Measurements from ENCODE around the gene ITGA6. TPM values are rescaled to one million over a fixed set of nuclear protein-coding genes. Genes with fewer than 3 reads are reported as not detected.
A peak's percentile ranks its signal among the peaks of the same experiment; 100 is the strongest.

The ITGA6 gene
- total and polyA plus RNA-seq, 7 donors: 8.4 to 66.5 (median 14.0) TPM

- no peaks in the 10 kb centered on the region for H3K27me3 ChIP-seq
- 90 to 92% methylated on average over 1 of the region's 1 CpG for WGBS, 2 donors
- no peaks in the 10 kb centered on the region for H3K9me3 ChIP-seq
- H3K4me3 ChIP-seq: no peak overlapping the region
- no peak for DNase-seq
- no peak overlapping the region for H3K27ac ChIP-seq
- H3K4me1 ChIP-seq: no peaks in the 10 kb centered on the region
- intact Hi-C loops (cut with DNase I): no loop called here
- TF ChIP-seq CTCF (IDR thresholded peaks at IDR 0.05) (no peak), POLR2AphosphoS5 (IDR thresholded peaks at IDR 0.05) (no peak), EP300 (IDR thresholded peaks at IDR 0.05) (no peak), POLR2A (IDR thresholded peaks at IDR 0.05) (no peak)
- no peaks in the 10 kb centered on the region for H3K36me3 ChIP-seq
Observed at GRCh38 chr2:172404824-172405223, 22.6 kb upstream of the ITGA6 start.

- Histone ChIP-seq H3K4me1 (no peaks in the 10 kb centered on the region), H3K4me3 (no peak overlapping the region), H3K27me3 (no peaks in the 10 kb centered on the region), H3K27ac (no peak overlapping the region), H3K9me3 (no peaks in the 10 kb centered on the region), H3K36me3 (no peaks in the 10 kb centered on the region)
- intact Hi-C loops (cut with DNase I): no loop called here
- DNase-seq: no peak
- WGBS, 2 donors: 76 to 97% methylated on average over 4 of the region's 4 CpGs
- no peak for TF ChIP-seq POLR2A (IDR thresholded peaks at IDR 0.05)
- TF ChIP-seq POLR2AphosphoS5 (IDR thresholded peaks at IDR 0.05): no peak
- TF ChIP-seq CTCF (IDR thresholded peaks at IDR 0.05): no peak
- no peak for TF ChIP-seq EP300 (IDR thresholded peaks at IDR 0.05)
Observed at GRCh38 chr2:172405673-172406072, 21.7 kb upstream of the ITGA6 start.

- no peak for DNase-seq
- Histone ChIP-seq H3K27me3 (no peaks in the 10 kb centered on the region), H3K36me3 (no peaks in the 10 kb centered on the region), H3K27ac (peak overlapping the region in 1 of 4 donors; percentile 11), H3K9me3 (no peaks in the 10 kb centered on the region), H3K4me1 (no peaks in the 10 kb centered on the region), H3K4me3 (no peak overlapping the region)
- 35 to 58% methylated on average over 4 of the region's 4 CpGs for WGBS, 2 donors
- intact Hi-C loops (cut with DNase I): no loop called here
- TF ChIP-seq EP300 (IDR thresholded peaks at IDR 0.05) (no peak), POLR2A (IDR thresholded peaks at IDR 0.05) (no peak), POLR2AphosphoS5 (IDR thresholded peaks at IDR 0.05) (no peak), CTCF (IDR thresholded peaks at IDR 0.05) (no peak)
Observed at GRCh38 chr2:172408143-172408766, 19.1 kb upstream of the ITGA6 start.

- no peaks in the 10 kb centered on the region for H3K4me1 ChIP-seq
- no peaks in the 10 kb centered on the region for H3K36me3 ChIP-seq
- H3K9me3 ChIP-seq: no peaks in the 10 kb centered on the region
- intact Hi-C loops (cut with DNase I): no loop called here
- no peak for DNase-seq
- peak overlapping the region in 1 of 4 donors; percentile 11 for H3K27ac ChIP-seq
- H3K4me3 ChIP-seq: no peak overlapping the region
- H3K27me3 ChIP-seq: no peaks in the 10 kb centered on the region
- no peak for TF ChIP-seq POLR2AphosphoS5 (IDR thresholded peaks at IDR 0.05)
- TF ChIP-seq CTCF (IDR thresholded peaks at IDR 0.05): no peak
- no peak for TF ChIP-seq POLR2A (IDR thresholded peaks at IDR 0.05)
- no peak for TF ChIP-seq EP300 (IDR thresholded peaks at IDR 0.05)
- 13 to 38% methylated on average over 1 of the region's 1 CpG for WGBS, 2 donors
Observed at GRCh38 chr2:172409042-172409441, 18.3 kb upstream of the ITGA6 start.

GRCh38 chr2:172412984-172413492 lies 14.3 kb upstream of the ITGA6 start:
- Histone ChIP-seq H3K9me3 (peaks cover 0 to 4% (median 1%) of the 10 kb centered on the region in 4 donors), H3K36me3 (no peaks in the 10 kb centered on the region), H3K27me3 (no peaks in the 10 kb centered on the region), H3K27ac (no peak overlapping the region), H3K4me3 (no peak overlapping the region), H3K4me1 (no peaks in the 10 kb centered on the region)
- intact Hi-C loops (cut with DNase I): no loop called here
- WGBS, 2 donors: 85% methylated on average over 5 of the region's 5 CpGs
- TF ChIP-seq EP300 (IDR thresholded peaks at IDR 0.05): no peak
- no peak for TF ChIP-seq CTCF (IDR thresholded peaks at IDR 0.05)
- TF ChIP-seq POLR2AphosphoS5 (IDR thresholded peaks at IDR 0.05): no peak
- no peak for TF ChIP-seq POLR2A (IDR thresholded peaks at IDR 0.05)
- DNase-seq: no peak
